Measurements from ENCODE around the gene DAB1.

DAB1 gene

GRCh38 chr1:57410508-57410907 is 13.4 kb downstream of the DAB1 start:
- DNase-seq = no peak

GRCh38 chr1:57407928-57408327 is 15.9 kb downstream of the DAB1 start:
- no peak for DNase-seq

GRCh38 chr1:57406428-57406970 is 17.4 kb downstream of the DAB1 start:
- no peak for DNase-seq

- no peak for DNase-seq
These were observed 19.0 kb downstream of the DAB1 start for GRCh38 chr1:57404884-57405283.

GRCh38 chr1:57403201-57403600 is 20.7 kb downstream of the DAB1 start:
- no peak for DNase-seq

GRCh38 chr1:57401671-57402070 is 22.2 kb downstream of the DAB1 start:
- DNase-seq = peak; percentile 52

GRCh38 chr1:57400048-57400447 is 23.8 kb downstream of the DAB1 start:
- DNase-seq = peak; percentile 67

- DNase-seq = no peak
These were observed 30.7 kb downstream of the DAB1 start for GRCh38 chr1:57393058-57393584.

- no peak for DNase-seq
These were observed 38.5 kb downstream of the DAB1 start for GRCh38 chr1:57385336-57385735.

GRCh38 chr1:57384901-57385300 is 39.0 kb downstream of the DAB1 start:
- DNase-seq = peak; percentile 15

GRCh38 chr1:57384284-57384683 is 39.6 kb downstream of the DAB1 start:
- no peak for DNase-seq

- DNase-seq = no peak
These were observed 42.0 kb downstream of the DAB1 start for GRCh38 chr1:57381871-57382270.

GRCh38 chr1:57381426-57381825 is 42.4 kb downstream of the DAB1 start:
- DNase-seq = no peak

- DNase-seq = no peak
These were observed 42.9 kb downstream of the DAB1 start for GRCh38 chr1:57380923-57381322.

- no peak for DNase-seq
These were observed 45.3 kb downstream of the DAB1 start for GRCh38 chr1:57378534-57378933.

GRCh38 chr1:57377339-57378139 is 46.3 kb downstream of the DAB1 start:
- DNase-seq = no peak

GRCh38 chr1:57376041-57376440 is 47.8 kb downstream of the DAB1 start:
- no peak for DNase-seq

- no peak for DNase-seq
These were observed 54.0 kb downstream of the DAB1 start for GRCh38 chr1:57369889-57370288.

GRCh38 chr1:57367945-57368344 is 55.9 kb downstream of the DAB1 start:
- DNase-seq = no peak

GRCh38 chr1:57363643-57364042 is 60.2 kb downstream of the DAB1 start:
- no peak for DNase-seq

- DNase-seq = no peak
These were observed 60.7 kb downstream of the DAB1 start for GRCh38 chr1:57363165-57363564.

- DNase-seq = no peak
These were observed 61.4 kb downstream of the DAB1 start for GRCh38 chr1:57362480-57362879.

GRCh38 chr1:57361516-57361915 is 62.3 kb downstream of the DAB1 start:
- DNase-seq = no peak

- DNase-seq = no peak
These were observed 62.9 kb downstream of the DAB1 start for GRCh38 chr1:57360846-57361407.

Data from DMS53 (cell line).